ENCODE data around the gene ACBD4. TPM values are rescaled to one million over a fixed set of nuclear protein-coding genes. Genes with fewer than 3 reads are reported as not detected.

ACBD4 gene
- total RNA-seq, 2 donors from 2014 or later = 13.0 to 16.6 TPM

DNA sequence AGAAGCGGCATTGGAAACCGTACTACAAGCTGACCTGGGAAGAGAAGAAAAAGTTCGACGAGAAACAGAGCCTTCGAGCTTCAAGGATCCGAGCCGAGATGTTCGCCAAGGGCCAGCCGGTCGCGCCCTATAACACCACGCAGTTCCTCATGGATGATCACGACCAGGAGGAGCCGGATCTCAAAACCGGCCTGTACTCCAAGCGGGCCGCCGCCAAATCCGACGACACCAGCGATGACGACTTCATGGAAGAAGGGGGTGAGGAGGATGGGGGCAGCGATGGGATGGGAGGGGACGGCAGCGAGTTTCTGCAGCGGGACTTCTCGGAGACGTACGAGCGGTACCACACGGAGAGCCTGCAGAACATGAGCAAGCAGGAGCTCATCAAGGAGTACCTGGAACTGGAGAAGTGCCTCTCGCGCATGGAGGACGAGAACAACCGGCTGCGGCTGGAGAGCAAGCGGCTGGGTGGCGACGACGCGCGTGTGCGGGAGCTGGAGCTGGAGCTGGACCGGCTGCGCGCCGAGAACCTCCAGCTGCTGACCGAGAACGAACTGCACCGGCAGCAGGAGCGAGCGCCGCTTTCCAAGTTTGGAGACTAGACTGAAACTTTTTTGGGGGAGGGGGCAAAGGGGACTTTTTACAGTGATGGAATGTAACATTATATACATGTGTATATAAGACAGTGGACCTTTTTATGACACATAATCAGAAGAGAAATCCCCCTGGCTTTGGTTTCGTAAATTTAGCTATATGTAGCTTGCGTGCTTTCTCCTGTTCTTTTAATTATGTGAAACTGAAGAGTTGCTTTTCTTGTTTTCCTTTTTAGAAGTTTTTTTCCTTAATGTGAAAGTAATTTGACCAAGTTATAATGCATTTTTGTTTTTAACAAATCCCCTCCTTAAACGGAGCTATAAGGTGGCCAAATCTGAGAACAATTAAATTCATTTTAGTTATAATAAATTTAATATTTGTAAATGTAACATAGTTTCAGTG is 14.5 kb downstream of the ACBD4 start:
- Histone ChIP-seq H3K27ac (peak overlapping the region; percentile 96), H3K9me3 (no peaks in the 10 kb centered on the region), H3K36me3 (no peaks in the 10 kb centered on the region), H3K27me3 (no peaks in the 10 kb centered on the region), H3K4me3 (peak overlapping the region; percentile 65), H3K4me1 (peaks cover 15% of the 10 kb centered on the region), H3K9ac (ENCODE audit: low read depth in 2 of 2, low read length in 2 of 2) (peak overlapping the region; percentile 85 to 89)
- DNase-seq = peak; percentile 78
- TF ChIP-seq, protein P1, sequence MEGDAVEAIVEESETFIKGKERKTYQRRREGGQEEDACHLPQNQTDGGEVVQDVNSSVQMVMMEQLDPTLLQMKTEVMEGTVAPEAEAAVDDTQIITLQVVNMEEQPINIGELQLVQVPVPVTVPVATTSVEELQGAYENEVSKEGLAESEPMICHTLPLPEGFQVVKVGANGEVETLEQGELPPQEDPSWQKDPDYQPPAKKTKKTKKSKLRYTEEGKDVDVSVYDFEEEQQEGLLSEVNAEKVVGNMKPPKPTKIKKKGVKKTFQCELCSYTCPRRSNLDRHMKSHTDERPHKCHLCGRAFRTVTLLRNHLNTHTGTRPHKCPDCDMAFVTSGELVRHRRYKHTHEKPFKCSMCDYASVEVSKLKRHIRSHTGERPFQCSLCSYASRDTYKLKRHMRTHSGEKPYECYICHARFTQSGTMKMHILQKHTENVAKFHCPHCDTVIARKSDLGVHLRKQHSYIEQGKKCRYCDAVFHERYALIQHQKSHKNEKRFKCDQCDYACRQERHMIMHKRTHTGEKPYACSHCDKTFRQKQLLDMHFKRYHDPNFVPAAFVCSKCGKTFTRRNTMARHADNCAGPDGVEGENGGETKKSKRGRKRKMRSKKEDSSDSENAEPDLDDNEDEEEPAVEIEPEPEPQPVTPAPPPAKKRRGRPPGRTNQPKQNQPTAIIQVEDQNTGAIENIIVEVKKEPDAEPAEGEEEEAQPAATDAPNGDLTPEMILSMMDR (IDR thresholded peaks at IDR 0.05) = no peak
- intact Hi-C loops (cut with DNase I) = no loop called here

DNA sequence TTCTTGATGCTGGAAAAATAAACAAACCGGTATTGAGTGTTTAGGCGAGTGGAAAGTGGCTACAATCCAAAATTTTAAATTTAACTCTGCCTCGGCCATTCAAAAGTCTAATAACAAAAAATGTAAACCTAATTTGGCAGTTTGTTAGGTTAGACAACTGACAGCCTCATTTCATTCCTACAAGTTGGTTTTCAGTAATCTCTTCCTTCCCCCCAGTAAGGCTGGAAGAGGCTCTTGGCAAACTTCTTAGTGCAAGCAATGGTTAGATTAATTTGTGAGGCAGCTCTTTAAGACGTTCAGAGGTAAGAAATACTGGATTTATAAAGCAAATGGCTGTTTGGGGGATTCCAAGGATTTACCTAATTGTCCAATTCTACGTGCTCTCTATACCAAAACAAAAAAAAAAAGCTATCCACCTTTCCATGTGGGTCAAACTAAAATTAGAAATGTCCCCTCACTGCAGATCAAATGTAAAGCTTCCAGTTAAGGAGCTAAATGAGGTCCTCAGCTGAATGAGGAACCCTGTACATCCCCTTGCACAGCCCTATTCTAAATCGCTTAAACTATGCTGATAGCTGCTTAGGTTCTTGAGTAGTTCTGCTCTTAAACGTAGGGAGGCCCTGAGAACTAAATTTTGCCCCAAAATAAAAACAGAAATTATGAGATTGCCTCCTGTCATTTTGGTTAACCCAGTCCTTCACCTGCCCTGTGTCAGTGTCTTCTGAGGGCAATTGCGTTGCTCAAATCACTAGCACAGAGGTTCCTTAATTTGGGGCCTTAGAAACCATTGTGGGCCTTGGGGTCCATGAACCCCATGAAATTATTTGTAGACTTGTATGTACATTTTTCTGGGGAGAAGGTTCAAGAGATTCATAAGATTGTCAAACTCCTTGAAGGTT is 15.7 kb downstream of the ACBD4 start:
- Histone ChIP-seq H3K9ac (ENCODE audit: low read depth in 2 of 2, low read length in 2 of 2) (peak overlapping the region in 1 of 2 donors; percentile 16), H3K4me3 (peak overlapping the region; percentile 65), H3K4me1 (peaks cover 15% of the 10 kb centered on the region), H3K9me3 (no peaks in the 10 kb centered on the region), H3K27me3 (no peaks in the 10 kb centered on the region), H3K27ac (peak overlapping the region; percentile 20), H3K36me3 (no peaks in the 10 kb centered on the region)
- TF ChIP-seq, protein P1 (IDR thresholded peaks at IDR 0.05) = no peak
- intact Hi-C loops (cut with DNase I) = no loop called here
- no peak for DNase-seq

DNA sequence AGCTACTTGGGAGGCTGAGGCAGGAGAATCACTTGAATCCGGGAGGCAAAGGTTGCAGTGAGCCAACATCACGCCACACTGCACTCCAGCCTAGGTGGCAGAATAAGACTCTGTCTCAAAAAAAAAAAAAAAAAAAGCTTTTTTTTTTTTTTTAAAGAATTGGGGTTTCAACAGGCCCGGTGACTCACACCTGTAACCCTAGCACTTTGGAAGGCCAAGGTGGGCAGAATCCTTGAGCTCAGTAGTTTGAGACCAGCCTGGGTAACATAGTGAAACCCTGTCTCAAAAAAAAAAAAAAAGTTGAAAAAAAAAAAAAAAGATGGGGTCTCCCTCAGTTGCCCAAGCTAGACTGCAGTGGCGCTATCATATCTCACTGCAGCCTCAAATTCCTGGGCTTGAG is 19.5 kb downstream of the ACBD4 start:
- no peak overlapping the region for H3K9ac ChIP-seq (ENCODE audit: low read depth in 2 of 2, low read length in 2 of 2)
- no peaks in the 10 kb centered on the region for H3K27me3 ChIP-seq
- TF ChIP-seq, protein P1 (IDR thresholded peaks at IDR 0.05) = no peak
- no peak overlapping the region for H3K27ac ChIP-seq
- intact Hi-C loops (cut with DNase I) = no loop called here
- H3K9me3 ChIP-seq = no peaks in the 10 kb centered on the region
- peaks cover 13% of the 10 kb centered on the region for H3K4me1 ChIP-seq
- H3K4me3 ChIP-seq = no peak overlapping the region
- no peak for DNase-seq
- no peaks in the 10 kb centered on the region for H3K36me3 ChIP-seq

DNA sequence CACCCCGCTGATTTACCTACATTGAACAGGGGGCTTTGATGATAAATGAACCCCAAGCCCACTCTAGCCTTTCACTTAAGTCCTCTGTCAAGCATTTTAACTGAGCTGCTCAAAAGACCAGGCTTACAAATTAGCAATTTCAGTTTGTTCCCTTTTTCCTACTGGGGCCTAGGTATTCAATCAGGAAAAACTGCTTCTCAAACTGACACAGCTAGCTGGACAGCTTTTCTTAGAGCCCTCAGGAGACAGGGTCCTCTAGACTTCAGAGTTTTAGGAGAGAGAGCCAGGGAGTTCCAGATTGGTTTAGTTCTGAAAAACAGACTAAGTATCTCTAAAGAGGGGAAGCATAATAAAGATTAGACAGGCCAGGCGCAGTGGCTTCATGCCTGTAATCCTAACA is 20.0 kb downstream of the ACBD4 start:
- H3K36me3 ChIP-seq = no peaks in the 10 kb centered on the region
- H3K27me3 ChIP-seq = no peaks in the 10 kb centered on the region
- peaks cover 13% of the 10 kb centered on the region for H3K4me1 ChIP-seq
- intact Hi-C loops (cut with DNase I) = no loop called here
- no peaks in the 10 kb centered on the region for H3K9me3 ChIP-seq
- no peak overlapping the region for H3K9ac ChIP-seq (ENCODE audit: low read depth in 2 of 2, low read length in 2 of 2)
- H3K27ac ChIP-seq = no peak overlapping the region
- no peak overlapping the region for H3K4me3 ChIP-seq
- TF ChIP-seq, protein P1 (IDR thresholded peaks at IDR 0.05) = no peak
- no peak for DNase-seq

DNA sequence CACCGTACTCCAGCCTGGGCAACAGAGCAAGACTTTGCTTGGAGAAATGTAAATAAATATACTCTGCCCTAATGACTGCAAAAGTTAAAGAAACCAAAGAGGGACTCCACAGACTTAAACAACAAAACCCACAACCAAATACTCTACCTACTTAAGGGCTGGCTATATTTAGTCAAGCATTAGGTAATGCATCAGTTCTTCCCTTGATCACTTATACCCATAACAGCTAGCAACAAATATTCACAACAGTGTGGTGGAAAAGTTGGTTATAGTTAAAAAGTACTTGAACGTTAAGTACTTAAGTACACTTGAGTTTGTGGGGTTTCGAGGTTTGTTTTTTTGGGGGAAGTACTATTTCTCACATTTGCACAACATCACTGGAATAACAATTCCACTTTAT is 20.8 kb downstream of the ACBD4 start:
- no peak overlapping the region for H3K27ac ChIP-seq
- no peaks in the 10 kb centered on the region for H3K27me3 ChIP-seq
- no peaks in the 10 kb centered on the region for H3K9me3 ChIP-seq
- no peak overlapping the region for H3K4me3 ChIP-seq
- no peak for DNase-seq
- H3K4me1 ChIP-seq = peaks cover 13% of the 10 kb centered on the region
- TF ChIP-seq, protein P1 (IDR thresholded peaks at IDR 0.05) = no peak
- intact Hi-C loops (cut with DNase I) = no loop called here
- no peak overlapping the region for H3K9ac ChIP-seq (ENCODE audit: low read depth in 2 of 2, low read length in 2 of 2)
- no peaks in the 10 kb centered on the region for H3K36me3 ChIP-seq
